HG03039 (cell line): ENCODE results near the gene WDFY4.

Experiments
- ATAC-seq: cut with Tn5 transposase; IDR thresholded peaks from one replicate; pipeline ENCODE4 v1.9.1; 2021; ENCODE audit warnings: mild to moderate bottlenecking, moderate library complexity; ENCODE audit not compliant: unreplicated experiment

Gene WDFY4

DNA sequence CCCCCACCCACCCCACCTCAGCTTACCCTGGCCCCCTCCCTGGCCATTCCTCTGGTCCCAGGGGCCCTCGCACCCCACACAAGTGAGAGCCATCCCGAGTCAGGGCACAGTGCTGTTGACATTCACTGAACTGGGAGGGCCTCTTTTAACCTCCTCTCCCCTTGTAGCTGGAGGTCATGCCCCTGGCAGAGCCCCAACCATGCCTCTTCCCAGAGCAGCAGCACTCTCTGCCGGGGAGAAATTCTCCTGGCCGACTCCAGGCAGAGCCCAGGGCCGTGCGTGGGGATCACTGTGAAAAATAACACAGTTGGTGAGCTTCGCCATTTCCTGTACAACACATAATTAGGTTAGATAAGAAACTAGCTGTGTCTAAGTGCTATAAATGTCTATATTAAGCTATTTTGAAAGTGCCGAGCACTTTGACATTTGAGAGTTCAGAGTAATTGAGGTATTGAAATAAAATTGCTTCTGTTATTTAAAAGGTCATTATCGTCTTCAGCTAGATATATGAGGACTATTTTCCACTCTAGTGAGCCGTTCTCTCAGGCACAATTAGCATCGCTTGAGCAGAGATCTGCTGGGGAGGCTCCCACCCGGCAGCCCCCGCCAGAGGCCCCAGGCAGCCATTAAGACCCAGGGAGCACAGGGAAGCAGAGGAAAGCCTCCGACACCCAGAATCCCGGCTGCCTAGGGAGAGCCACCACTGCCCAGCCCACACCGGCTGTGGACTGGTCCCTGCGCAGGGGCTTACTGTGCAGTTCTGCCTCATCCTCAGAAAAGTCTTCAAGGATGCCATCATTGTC is 317.4 kb downstream of the WDFY4 start:
- ATAC-seq: no peak

DNA sequence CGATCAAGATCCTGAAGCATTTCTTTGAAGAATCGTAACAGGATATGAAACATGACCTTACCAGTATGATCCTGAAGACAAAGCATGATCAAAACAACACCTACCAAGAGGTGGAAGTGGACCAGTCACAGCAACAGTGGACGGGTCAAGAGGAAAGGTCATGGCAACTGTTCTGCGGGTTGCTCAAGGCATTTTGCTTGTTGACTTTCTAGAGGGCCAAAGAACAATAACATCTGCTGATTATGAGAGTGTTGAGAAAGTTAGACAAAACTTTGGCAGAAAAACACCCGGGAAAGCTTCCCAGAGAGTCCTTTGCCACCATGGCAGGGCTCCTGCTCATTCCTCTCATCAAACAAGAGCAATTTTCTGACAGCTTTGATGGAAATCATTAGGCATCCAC is 320.6 kb downstream of the WDFY4 start:
- ATAC-seq: no peak

- ATAC-seq: no peak
These were observed 322.5 kb downstream of the WDFY4 start for GRCh38 chr10:49007129-49007528.

GRCh38 chr10:49008091-49008490 is 323.4 kb downstream of the WDFY4 start:
- no peak for ATAC-seq

DNA sequence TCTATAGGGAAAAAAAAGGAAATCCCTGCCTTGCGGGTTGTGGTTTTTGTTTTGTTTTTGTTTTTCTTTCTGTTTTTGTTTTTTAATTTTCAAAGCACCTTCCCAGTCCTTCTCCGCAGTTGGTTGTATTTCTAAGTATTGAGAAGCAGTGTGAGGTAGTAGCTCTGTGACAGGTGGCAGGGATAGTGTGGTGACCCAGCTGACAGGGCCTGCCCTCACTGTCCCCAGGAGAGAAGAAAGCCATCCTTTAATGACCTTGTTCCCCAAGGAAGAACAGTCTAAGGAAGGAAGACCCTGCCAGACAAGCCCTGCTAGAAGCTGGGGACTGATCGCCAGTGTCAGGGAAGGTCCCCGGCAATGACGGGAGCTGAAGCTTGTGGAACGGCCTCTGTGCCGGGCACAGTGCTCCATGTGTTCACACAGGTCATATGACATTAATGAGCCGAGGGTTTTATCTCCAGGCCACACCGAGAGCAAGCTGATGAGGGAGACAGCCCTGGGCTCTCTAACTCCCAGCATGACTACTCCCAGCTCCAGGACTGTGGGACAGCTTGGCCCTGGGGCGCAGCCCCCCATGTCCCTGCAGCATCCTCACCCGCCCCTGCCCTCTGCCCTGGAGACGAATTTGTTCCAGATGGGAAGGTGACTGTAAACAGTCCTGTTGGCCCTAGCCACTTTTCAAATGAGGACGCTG is 324.0 kb downstream of the WDFY4 start:
- ATAC-seq: no peak

DNA sequence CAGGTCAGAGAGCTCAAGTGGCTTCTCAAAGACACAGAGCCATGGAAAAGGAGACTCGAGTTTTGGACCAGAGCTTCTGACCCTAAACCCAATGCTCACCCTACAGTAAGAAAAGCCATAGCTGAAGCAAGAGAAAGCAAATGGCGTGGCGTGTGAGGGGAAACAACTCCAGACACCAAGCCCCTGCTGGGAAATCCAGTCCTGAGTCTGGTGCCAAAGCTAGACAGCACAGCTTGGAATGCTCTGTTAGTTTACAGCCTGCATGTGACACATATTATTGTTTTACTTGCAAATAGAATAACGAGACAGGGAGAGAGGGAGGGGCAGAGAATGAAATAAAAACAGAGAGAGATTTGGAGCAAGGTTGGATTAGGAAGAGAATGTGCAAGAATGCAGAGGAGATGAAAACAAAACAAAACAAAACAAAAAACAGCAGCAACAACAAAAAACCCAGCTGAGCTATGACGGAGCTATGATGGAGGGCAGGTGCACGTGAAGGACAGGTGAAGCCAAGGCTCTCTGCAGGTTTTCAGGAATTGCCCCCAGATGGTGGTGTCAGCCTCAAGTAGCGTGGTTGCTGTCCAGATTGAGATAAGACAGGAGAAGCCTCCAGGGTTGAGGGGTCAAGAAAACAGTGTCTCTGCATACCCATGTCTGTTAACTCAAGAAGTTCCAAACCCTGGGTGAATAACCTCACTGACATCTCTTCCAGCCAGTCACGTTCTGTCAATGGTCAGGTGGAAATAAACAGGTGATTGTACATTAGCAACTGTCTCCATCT is 324.7 kb downstream of the WDFY4 start:
- ATAC-seq: no peak

DNA sequence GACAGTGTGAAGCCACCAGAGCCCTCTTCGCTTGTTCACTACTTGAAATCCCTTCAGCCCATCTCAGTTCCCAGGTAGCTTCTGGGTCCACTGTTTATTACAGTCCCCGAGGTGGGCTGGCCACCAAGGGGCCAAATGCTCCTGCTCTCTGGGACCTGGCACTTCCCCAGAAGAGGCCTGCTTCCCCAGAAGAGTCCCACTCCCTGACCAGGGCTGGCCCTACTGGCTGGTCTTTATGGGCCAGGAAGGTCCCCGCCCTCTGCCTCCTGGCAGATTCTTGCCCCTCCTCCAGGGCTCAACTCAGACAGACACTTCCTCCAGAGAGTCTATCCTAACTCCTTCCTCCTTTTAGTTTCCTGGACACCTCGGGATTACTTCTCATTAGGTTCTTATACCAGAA is 325.6 kb downstream of the WDFY4 start:
- ATAC-seq: no peak

- no peak for ATAC-seq
These were observed 326.2 kb downstream of the WDFY4 start for GRCh38 chr10:49010865-49011264.

DNA sequence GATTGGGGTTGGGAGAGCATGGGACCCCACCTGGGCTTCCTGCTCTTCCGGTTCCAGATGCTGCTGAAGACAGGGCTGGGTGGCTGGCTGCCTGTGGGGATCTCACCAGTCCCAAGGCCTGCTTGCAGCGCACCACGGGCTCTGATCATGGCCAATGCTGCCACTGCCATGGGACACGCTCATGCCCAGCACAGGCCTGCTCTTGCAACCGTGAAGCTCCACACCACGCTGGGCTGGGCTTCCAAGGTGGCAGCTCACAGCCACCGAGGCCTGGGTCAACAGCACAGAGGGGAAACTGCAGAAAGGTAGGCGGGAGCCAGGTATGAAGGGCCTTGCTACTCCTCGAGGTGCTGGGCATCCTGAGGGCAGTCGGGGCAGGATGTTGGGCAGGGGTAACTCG is 327.1 kb downstream of the WDFY4 start:
- ATAC-seq: no peak

DNA sequence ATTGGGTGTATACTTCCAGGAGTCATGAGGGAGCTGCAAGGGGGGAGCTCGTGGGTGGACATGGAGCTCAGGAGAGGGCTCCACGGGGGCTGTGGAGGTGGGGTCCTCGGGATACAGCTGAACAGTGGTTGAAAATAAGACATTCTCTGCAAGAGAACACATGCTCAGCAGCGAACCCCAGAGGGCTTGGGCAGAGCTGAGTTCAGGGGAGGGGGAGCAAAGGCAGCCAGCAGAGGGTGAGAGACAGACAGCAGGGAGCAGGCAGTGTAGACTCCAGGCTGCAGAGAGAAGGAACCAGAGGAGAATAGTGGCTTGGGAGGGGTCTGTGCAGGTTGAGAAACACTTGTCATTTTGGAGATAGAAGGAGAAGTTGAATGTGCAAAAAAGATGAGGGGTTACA is 327.9 kb downstream of the WDFY4 start:
- ATAC-seq: no peak

- no peak for ATAC-seq
These were observed 331.0 kb downstream of the WDFY4 start for GRCh38 chr10:49015700-49016099.

DNA sequence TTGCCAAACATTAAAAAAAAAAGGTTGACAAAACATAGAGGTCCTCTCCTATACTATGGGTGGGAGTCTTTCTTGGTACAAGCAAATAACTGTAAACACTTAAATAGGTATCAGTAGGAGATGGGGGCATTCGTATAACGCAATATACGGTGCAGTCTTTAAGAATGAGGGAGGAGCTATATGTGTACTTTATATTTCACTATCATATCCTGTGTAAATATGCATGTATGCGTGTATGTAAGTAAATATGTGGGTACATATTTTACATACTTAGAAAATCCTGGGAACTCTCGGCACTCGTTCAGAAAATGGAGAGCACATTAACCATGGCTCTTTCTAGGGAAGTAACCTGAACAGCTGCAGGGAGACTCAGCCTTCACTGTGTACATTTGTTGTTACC is 337.0 kb downstream of the WDFY4 start:
- ATAC-seq: no peak

GRCh38 chr10:49023071-49023470 is 338.4 kb downstream of the WDFY4 start:
- no peak for ATAC-seq

- no peak for ATAC-seq
These were observed 339.1 kb downstream of the WDFY4 start for GRCh38 chr10:49023752-49024151.

- ATAC-seq: no peak
These were observed 339.8 kb downstream of the WDFY4 start for GRCh38 chr10:49024484-49024883.

DNA sequence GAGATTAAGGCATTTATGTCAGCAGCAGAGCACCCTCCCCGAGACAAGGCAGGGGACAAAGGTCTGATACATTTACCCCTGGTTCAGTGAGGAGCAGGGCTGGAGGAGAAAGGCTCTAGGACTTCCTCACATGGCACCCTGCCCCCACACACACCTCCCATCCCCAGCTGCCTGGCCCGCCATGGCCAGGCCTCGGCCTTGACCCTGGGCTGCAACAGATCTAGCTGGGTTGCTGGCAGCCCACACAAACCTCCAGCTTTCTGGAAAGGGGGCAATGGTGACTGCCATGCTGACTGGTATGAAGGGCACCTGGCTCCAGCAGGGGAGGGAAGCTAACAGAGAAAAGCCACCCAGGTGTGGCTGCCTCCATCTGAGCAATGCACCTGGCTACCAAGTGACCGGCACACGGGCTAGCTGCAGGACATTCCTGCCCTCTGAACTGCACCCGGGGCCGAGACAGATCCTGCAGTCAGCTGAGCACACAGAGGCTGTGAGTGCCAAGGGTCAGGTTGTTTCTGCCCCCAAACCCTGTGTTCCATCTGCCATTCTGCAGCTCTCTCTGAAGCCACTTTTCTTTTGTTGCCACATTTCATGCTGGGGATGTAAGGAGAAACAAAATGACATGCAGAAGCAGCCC is 340.8 kb downstream of the WDFY4 start:
- ATAC-seq: no peak

DNA sequence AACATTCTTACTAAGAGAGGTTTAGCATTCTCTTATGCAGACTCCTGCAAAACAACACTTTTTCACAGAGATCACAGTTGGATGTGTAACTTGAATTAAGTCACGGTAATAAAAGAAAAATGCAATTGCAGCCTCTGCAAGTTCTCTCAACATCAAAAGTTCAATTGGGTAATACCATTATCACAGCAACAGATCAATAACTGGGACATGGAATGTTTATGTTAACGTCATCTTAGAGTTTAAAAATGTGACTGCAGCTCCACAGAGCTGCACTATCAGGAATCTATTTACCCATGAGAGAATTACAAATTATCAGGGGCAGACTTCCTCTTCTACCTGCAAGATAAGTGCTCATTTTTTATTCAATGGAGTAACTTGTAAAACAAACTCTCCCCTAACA is 344.0 kb downstream of the WDFY4 start:
- ATAC-seq: no peak

DNA sequence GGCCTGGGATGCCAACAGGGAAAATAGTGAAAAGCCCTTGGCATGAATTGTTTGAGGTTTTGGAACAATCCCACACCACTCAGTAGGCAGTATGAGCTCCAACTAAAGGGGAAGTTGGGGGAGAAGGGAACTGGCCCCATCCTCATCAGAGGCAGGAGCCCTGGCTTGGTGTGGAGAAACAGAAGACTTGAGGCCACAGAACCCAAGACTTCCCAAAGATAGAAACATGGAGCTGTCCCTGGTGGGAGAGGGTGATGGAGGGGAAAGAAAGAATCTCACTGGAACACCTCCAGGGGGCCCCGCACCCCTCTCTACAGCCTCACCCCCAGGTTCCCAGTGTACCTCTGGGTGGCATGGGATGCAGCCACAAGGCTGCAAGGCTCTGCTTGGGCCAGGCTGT is 345.0 kb downstream of the WDFY4 start:
- ATAC-seq: no peak
